HG02885 (cell line): ENCODE results near the gene FRMD4A.

Source experiments
- ATAC-seq: cut with Tn5 transposase; IDR thresholded peaks from one replicate; pipeline ENCODE4 v1.9.1; 2021; ENCODE audit warnings: mild to moderate bottlenecking; ENCODE audit not compliant: unreplicated experiment, poor library complexity

FRMD4A gene

DNA sequence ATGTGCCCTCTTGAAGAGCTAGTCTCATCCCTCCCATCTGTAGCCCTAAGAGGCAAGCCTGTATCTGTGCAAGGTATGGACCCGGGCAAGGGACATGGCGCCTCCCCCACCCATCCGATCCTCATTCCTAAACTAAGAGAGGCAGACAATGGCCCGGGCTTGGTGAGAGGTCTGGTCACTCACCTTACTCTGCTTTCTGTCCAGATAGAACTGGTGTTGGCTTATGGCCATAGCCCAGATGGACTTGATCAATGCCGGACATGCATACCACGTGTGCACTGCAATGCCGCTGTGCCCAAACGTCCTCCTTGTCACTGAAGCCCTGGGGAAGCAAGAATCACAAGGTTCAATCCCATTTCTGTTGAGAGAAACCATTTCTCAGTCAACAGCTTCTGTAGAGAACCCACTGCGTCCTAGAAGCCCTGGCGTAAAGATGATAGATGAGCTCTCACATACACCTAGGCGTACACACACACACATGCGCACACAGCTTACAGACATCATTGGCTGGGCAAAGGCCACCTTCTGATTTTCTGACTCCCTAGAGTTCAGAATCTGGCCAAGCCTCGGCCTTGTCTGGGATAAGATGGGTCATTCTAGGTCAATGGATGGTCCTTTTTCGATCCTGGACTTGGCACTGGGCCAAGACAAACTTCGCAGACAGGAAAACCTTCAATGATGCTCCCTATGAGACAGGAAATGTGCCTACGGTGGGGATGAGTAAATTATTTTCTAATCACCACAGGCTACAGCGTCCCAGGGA is 629.4 kb downstream of the FRMD4A start:
- no peak for ATAC-seq

- ATAC-seq: no peak
Observed at GRCh38 chr10:13700473-13701144, 630.1 kb downstream of the FRMD4A start.

- no peak for ATAC-seq
Observed at GRCh38 chr10:13699216-13699615, 631.5 kb downstream of the FRMD4A start.

GRCh38 chr10:13698217-13698616 is 632.5 kb downstream of the FRMD4A start:
- ATAC-seq: no peak

DNA sequence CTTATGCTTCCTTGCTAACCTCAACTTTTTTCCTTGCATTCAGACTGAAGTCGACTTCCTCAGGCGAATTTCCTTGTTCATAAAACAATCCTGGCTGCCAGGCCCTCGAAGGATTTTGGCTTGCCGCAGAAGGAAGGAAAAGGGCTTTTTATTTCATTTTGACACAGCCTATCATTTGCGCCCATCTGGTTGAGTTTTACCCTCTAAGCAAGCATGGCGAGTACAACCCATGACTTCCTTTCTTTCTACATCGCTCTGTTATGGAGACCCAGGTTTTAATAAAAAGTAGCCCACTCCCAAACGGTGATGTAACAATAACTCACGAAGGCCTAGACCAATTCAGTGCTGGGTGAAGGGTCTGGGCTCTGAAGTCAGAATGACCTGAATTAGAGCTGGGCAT is 634.7 kb downstream of the FRMD4A start:
- ATAC-seq: no peak

GRCh38 chr10:13695588-13695987 is 635.1 kb downstream of the FRMD4A start:
- ATAC-seq: no peak

DNA sequence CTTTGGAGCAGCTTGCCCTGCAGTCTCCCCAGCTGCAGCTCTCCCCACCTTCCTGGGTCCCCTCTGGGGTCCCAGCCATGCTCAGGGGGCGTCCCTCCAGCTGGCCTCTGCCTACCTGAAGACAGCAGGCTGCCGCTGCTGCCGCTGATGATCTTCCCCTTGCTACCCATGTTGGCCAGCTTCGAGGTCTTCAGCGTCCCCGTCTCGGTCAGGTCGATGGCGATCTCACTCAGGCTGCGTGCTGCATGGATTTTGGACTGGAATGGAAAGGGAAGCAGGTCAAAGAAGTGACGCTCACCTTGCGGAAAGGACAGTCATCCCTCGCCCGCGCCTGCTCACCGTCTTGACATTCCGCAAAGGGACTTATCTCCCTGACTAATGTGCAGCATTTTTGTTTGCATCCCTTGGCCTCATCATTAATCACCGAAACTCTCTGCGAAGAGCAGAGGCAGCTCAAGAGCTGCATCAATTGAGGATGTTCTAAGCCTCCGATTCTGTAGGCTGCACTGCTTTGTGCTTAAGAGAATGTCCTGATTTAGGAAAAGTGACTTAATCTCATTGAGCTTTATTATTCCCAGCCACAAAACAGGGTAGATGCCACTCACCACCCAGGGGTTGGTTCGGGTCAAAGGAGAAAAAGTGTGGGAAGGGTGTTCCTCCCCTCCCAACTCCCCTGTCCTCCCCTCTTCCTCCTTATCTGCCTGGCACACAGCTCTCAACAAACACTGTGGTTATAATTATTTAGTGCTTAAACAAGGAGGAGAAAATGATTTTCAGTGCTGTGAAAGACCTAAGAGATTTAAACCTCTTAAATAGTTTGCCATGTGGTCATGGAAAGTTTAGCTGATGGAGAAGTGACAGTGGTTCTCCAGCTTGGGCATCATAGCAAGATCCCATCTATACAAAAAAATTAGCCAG is 636.7 kb downstream of the FRMD4A start:
- no peak for ATAC-seq

- peak; percentile 70 for ATAC-seq
Observed at GRCh38 chr10:13690281-13690825, 640.4 kb downstream of the FRMD4A start.

GRCh38 chr10:13686331-13686752 is 644.4 kb downstream of the FRMD4A start:
- ATAC-seq: no peak

DNA sequence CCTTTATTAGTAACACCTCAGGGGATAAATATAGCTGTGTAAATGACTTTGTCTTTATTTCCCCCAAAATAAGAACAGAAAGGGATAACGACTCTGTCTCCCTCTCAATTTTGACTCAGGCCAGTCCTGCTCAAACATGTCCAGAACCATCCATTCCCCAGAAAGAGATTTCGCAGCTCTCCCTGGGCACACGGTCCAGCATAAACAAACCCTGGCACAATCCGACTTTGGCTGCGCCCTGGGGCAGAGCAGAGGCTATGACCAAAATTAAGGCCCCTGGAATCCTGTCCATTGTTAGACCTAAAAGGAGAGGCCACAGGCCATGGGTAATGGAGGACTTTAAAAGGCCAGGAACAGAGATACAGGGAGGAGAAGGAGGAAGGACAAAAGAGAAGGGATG is 644.8 kb downstream of the FRMD4A start:
- ATAC-seq: no peak

DNA sequence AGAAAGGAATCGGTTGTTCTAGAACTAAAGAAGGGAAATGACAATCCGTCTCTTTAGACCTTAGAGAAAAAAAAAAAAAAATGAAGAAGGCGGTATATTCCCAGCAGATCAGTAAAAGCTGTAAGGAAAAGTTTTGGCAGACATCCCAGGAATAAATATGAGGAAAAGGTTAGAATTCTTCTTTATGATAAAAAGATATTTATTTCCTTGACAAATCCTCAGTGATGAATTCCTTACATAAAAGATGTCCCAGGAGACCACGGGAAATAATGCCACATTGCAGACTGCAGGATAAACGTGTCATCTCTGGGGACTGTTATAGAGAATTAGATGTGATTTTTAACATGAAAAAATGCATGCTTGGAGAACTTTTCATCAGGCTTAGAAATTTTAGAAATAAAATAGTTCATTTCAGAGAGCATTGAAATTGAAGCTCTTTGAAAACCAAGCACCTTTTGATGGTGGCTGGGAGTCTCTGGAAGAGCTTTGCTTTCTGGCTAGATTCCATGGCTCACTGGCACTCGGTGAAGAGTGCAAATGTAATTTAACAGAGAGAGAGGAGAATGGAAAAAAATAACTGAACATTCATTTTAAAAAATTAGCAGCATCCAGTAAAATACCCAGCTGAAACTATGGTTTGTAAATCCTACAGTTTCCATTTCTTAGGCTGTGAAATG is 645.8 kb downstream of the FRMD4A start:
- ATAC-seq: no peak

- no peak for ATAC-seq
Observed at GRCh38 chr10:13684252-13684791, 646.4 kb downstream of the FRMD4A start.

DNA sequence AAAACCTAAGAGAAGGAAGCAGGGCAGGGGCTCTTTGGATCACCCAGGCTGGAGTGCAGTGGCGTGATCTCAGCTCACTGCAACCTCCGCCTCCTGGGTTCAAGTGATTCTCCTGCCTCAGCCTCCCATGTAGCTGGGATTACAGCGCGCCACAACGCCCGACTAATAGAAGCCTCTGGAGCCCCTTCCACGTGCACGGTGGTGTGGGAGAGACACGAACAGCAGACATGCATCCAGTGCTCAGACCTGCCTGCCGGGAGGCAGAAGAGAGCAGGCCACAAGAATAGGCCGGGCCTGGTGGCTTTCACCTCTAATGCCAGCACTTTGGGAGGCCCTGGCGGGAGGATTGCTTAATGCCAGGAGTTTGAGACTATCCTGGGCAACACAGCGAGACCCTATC is 647.7 kb downstream of the FRMD4A start:
- ATAC-seq: no peak

DNA sequence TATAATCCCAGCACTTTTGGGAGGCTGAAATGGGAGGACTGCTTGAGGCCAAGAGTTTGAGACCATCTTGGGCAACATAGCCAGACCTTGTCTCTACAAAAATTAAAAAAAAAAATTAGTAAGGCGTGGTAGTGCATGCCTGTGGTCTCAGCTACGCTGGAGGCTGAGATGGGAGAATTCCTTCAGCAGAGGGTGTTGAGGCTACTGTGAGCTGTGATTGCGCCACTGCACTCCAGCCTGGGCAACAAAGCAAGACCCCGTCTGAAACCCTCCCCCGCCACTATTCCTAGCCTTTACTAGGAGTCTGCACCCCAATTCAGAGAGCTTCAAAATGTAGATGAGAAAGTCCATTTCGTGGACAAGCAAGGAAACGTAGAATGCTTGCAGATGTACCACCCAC is 648.8 kb downstream of the FRMD4A start:
- no peak for ATAC-seq

- no peak for ATAC-seq
Observed at GRCh38 chr10:13681528-13681927, 649.2 kb downstream of the FRMD4A start.

- ATAC-seq: no peak
Observed at GRCh38 chr10:13681095-13681494, 649.6 kb downstream of the FRMD4A start.

GRCh38 chr10:13678101-13678843 is 652.5 kb downstream of the FRMD4A start:
- ATAC-seq: no peak

- ATAC-seq: no peak
Observed at GRCh38 chr10:13674645-13675588, 655.8 kb downstream of the FRMD4A start.
